ENCODE measurements around the gene FER. TPM values are rescaled to one million over a fixed set of nuclear protein-coding genes. Genes with fewer than 3 reads are reported as not detected.
"Not testable (repeated sequence)": the region's sequence is repeated elsewhere in the genome, so short reads cannot be mapped to it uniquely, and the experiment has no call there.

FER gene
- total RNA-seq, 1 donor from 2014 or later = 75.4 TPM

DNA sequence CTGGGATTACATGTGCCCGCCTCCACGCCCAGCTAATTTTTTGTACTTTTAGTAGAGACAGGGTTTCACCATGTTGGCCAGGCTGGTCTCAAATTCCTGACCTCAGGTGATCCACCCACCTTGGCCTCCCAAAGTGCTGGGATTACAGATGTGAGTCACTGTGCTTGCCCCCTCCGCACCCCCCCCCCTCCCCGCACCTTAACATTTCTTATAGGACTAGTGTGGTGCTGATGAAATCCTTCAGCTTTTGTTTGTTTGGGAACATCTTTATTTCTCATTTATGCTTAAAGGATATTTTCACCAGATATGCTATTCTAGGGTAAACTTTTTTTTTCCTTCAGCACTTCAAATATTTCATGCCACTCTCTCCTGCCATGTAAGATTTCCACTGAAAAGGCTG lies 46.7 kb downstream of the FER start:
- not testable (repeated sequence) for DNase-seq (ENCODE audit: low spot score in 2 of 2); FAIRE-seq

DNA sequence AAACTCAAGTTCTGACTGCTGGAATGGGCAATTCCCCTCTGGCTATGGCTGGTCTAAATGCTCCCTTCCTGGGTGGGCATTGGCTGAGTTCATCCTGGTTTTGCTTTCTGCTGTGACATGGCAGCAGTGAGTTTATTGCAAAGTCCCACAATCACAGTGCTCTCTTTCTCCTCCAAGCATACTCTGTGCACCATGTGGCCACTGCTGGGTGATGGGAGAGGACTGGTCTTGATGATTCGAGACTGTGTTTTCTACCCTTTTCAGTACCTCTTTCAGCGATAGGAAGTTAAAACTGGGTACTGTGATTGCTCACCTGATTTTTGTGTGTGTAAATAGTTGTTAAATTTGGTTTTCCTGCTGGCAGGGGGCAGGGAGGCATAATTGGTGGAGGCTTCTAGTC lies 49.7 kb downstream of the FER start:
- FAIRE-seq (no peak), DNase-seq (ENCODE audit: low spot score in 2 of 2) (no peak)

DNA sequence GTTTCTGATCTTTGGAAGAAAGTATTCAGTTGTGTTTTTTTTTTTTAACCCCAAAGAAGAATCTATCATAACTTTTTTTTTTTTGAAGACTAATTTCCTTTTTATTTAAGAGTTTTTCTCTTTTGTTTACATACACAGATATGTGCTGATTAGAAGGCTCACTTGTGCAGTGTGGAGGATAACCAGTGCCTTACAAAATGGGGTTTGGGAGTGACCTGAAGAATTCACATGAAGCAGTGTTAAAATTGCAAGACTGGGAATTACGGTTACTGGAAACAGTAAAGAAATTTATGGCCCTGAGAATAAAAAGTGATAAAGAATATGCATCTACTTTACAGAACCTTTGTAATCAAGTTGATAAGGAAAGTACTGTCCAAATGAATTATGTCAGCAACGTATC lies 50.3 kb downstream of the FER start:
- FAIRE-seq (no peak), DNase-seq (ENCODE audit: low spot score in 2 of 2) (no peak)

DNA sequence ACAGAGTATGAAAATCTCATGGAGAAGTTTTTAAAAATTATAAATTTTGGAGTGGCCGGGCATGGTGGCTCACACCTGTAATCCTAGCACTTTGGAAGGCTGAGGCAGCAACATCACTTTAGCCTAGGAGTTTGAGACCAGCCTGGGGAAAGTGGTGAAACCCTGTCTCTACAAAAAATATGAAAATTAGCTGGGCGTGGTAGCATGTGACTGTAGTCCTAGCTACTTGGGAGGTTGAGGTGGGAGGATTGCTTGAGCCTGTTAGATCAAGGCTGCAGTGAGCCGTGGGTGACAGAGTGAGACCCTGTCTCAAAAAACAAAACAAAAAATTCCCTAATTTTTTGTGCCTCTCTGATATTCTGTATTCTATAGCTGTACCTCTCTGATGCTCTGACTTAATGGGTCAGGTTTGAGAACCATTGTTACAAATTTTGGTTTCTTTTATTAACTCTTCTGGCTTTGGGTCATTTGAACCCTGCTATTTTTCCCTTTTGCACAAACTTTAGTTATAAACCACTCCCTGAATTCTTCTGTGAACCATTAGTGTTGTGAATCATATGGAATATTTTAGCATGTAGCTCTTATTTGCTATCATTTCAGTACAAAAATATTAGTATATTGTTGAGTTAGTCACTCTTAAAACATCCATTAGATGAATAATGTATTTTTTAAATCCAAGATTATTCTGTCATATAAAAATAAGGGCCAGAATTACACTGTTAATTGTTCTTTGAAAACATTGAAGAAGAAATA lies 51.0 kb downstream of the FER start:
- FAIRE-seq (no peak), DNase-seq (ENCODE audit: low spot score in 2 of 2) (no peak)

DNA sequence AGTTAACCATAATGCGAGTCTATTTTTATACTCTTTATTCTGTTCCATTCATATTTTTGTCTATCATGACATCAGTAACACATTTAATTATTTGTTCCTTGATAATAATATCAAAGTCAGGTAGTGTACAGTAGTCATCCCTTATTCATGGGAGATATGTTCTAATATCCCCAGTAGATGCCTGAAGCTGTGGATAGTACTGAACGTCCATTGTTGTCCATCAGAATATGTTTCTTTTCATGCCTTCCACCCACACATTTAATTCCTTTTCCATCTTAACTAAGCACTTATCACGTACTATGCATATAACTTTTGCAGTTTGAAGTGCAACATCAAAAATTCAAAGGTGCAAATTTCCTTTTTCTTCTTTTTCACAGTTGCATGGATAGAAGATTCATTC lies 53.6 kb downstream of the FER start:
- FAIRE-seq (no peak), DNase-seq (ENCODE audit: low spot score in 2 of 2) (no peak)

DNA sequence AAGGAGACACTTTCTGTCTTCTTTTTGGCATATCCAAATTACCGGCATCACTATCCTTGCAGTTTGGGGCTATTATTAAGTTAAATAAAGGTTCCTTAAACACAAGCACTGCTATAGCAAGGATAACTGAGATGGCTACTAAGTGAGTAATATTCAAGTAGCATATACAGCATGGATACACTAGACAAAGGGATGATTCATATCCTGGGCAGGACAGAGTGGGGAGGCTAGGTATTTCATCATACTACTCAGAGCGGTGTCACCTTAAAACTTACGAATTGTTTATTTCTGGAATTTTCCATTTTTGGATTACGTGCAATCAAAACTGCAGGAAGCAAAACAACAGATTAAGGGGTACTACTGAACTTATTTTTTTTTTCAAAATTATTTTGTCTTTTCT lies 54.1 kb downstream of the FER start:
- FAIRE-seq (no peak), DNase-seq (ENCODE audit: low spot score in 2 of 2) (no peak)

- FAIRE-seq (no peak), DNase-seq (ENCODE audit: low spot score in 2 of 2) (no peak)
Observed at GRCh38 chr5:108810717-108811116, 63.0 kb downstream of the FER start.

- DNase-seq (ENCODE audit: low spot score in 2 of 2) (no peak), FAIRE-seq (no peak)
Observed at GRCh38 chr5:108813673-108814072, 66.0 kb downstream of the FER start.

- DNase-seq (ENCODE audit: low spot score in 2 of 2) = no peak
- no peak for FAIRE-seq
Observed at GRCh38 chr5:108814551-108814950, 66.9 kb downstream of the FER start.

DNA sequence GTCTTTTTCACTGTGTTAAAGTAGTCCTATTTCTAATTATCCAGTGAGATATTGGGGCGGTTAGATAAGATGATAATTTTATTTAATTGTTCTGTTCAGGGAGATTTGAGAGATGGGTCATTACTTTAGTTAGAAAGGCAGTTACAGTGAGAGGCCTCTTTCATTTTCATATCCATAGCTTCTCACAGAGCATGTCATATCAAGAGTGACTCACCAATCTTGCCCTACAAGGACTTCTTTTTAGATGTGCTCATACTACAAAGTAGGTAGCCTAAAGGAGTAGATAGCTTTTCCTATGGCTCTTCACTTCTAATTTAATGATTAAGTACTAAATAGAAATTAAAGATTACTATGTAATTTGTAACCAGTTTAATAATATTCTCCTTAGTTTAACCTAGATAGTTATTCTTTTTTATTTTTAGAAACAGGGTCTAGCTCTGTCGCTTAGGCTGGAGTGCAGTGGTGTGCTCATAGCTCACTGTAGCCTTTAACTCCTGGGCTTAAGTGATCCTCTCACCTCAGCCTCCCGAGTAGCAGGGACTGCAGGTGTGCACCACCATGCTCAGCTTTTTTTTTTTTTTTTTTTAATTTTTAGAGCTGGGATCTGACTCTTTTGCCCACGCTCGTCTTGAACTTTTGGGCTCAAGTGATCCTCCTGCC lies 71.0 kb downstream of the FER start:
- DNase-seq (ENCODE audit: low spot score in 2 of 2) (no peak), FAIRE-seq (no peak)

DNA sequence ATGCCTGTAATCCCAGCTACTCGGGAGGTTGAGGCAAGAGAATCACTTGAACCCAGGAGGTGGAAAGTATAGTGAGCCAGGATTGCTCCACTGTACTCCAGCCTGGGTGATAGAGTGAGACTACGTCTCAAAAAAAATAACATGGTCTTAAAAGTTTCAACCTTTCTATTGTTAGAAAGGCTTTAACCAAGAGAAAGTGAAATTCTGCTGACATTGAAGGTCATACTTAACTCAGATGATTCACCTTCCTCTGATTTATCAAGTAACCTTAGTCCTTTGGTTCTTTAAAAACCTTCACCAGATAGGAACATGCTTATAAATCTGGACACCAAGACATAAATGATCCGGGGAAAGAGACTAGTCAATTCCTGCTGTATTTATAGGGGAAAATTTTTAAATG lies 73.3 kb downstream of the FER start:
- no peak for FAIRE-seq
- DNase-seq (ENCODE audit: low spot score in 2 of 2) = no peak

GRCh38 chr5:108822211-108822947 lies 74.7 kb downstream of the FER start:
- no peak for DNase-seq (ENCODE audit: low spot score in 2 of 2)
- peak; percentile 49 for FAIRE-seq

DNA sequence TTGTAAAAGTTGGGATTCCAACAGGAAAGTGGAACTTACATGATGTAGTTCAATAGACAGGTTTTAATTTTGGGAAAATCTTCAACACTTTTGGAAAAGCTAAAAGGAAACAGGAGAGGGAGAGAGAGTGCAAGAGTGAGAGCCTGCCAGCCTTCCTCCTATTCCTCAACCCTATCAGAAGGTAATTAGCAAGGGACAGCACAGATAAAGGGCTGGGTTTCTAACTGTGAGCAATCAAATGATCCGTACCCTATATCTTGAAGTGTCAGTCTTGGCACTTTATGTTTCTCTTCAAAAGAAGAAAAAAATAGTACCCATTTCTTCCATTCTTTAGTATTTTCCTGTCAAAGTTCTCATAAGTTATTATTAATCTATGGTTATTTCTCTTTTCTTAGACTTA lies 79.4 kb downstream of the FER start:
- DNase-seq (ENCODE audit: low spot score in 2 of 2) (no peak), FAIRE-seq (no peak)

GRCh38 chr5:108830705-108831276 lies 83.1 kb downstream of the FER start:
- DNase-seq (ENCODE audit: low spot score in 2 of 2) = no peak
- FAIRE-seq = no peak

DNA sequence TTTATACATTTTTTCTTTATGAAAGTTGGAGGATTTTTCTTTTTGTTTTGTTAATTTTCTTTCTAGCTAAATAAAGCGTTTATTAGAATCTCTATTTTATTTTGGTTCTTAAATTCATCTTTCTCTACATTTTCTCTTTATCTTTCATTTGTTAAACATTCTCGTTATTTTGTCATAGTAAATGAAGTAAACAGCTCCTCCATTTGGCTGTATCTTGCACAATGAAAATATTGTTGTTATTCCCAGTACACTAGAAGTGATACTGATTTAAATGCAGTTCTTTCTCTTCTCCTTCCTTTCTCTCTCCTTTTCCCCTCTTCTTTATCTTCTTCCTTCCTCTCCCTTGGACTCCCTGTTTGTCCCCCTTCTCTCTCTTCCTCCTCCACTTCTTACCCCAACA lies 88.8 kb downstream of the FER start:
- FAIRE-seq = peak; percentile 31

DNA sequence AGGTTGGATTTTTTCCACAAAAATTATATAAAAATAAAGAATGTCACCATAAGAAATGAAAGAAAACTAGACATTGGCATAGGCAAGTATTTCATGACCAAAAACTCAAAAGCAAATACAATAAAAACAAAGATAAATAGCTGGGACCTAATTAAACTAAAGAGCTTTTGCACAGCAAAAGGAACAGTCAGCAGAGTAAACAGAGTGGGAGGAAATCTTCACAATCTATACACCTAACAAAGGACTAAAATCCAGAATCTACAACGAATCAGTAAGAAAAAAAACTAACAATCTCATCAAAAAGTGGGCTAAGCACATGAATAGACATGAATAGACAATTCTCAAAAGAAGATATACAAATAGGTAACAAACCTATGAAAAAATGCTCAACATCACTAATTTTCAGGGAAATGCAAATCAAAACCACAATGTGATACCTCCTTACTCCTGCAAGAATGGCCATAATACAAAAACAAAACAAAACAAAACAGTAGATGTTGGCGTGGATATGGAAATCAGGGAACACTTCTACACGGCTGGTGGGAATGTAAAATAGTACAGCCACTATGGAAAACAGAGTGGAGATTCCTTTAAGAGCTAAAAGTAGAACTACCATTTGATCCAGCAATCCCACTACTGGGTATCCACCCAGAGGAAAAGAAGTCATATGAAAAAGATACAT lies 94.7 kb downstream of the FER start:
- not testable (repeated sequence) for FAIRE-seq; DNase-seq (ENCODE audit: low spot score in 2 of 2)

More for the DNA sequence above, 88.8 kb downstream of the FER start:
- DNase-seq (ENCODE audit: low spot score in 2 of 2) = no peak

GRCh38 chr5:108851129-108851528 lies 103.4 kb downstream of the FER start:
- not testable (repeated sequence) for DNase-seq (ENCODE audit: low spot score in 2 of 2); FAIRE-seq

- DNase-seq (ENCODE audit: low spot score in 2 of 2) (no peak), FAIRE-seq (no peak)
Observed at GRCh38 chr5:108857905-108858304, 110.2 kb downstream of the FER start.

GRCh38 chr5:108858959-108859358 lies 111.3 kb downstream of the FER start:
- no peak for DNase-seq (ENCODE audit: low spot score in 2 of 2)
- no peak for FAIRE-seq

DNA sequence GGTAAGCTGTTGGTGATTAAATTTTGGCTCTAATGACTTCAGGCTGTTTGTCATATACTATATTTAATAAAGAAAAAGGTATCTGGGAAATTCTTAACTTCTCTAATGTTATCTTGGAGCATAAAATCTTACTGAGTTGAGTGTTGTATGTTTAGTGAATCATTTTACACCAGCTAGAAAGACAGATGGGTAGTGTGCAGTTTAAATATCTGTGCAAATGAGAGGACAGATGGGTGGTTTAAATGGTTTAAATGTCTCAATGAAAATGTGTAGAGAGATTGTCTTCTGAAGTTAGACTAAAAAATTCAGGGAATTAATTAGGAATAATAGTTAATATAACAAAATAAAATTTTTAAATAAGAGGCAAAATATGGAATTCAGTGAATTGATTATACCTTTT lies 114.5 kb downstream of the FER start:
- no peak for DNase-seq (ENCODE audit: low spot score in 2 of 2)
- FAIRE-seq = no peak

DNA sequence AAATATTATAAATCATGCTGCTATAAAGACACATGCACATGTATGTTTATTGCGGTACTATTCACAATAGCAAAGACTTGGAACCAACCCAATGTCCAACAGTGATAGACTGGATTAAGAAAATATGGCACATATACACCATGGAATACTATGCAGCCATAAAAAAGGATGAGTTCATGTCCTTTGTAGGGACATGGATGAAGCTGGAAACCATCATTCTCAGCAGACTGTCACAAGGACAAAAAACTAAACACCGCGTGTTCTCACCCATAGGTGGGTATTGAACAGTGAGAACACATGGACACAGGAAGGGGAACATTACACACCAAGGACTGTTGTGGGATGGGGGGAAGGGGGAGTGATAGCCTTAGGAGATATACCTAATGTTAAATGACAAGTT lies 118.4 kb downstream of the FER start:
- not testable (repeated sequence) for FAIRE-seq; DNase-seq (ENCODE audit: low spot score in 2 of 2)

Measured in frontal cortex (tissue), 4 donors.